Activated CD8-positive, alpha-beta memory T cell treated with anti-CD3 and anti-CD28 coated beads, Interleukin-2, amount 50 U/mL, for 1 hour (primary cell): ENCODE measurements around the gene CDK19.

Source experiments
- DNase-seq: peaks from one replicate; pipeline ENCODE4 v3.0.0-alpha.2; 2020; ENCODE audit errors: extremely low read depth

Gene CDK19

GRCh38 chr6:110703010-110703905 lies 112.0 kb downstream of the CDK19 start:
- DNase-seq = no peak

- DNase-seq = no peak
Observed at GRCh38 chr6:110699780-110700179, 115.5 kb downstream of the CDK19 start.

- DNase-seq = no peak
Observed at GRCh38 chr6:110693994-110694393, 121.3 kb downstream of the CDK19 start.

- DNase-seq = no peak
Observed at GRCh38 chr6:110693296-110693695, 122.0 kb downstream of the CDK19 start.

GRCh38 chr6:110690916-110691315 lies 124.4 kb downstream of the CDK19 start:
- DNase-seq = no peak

GRCh38 chr6:110690106-110690654 lies 125.1 kb downstream of the CDK19 start:
- DNase-seq = no peak

- no peak for DNase-seq
Observed at GRCh38 chr6:110689275-110689935, 125.9 kb downstream of the CDK19 start.

GRCh38 chr6:110688661-110689268 lies 126.5 kb downstream of the CDK19 start:
- DNase-seq = no peak

GRCh38 chr6:110687326-110687725 lies 127.9 kb downstream of the CDK19 start:
- DNase-seq = no peak

GRCh38 chr6:110683241-110683640 lies 132.0 kb downstream of the CDK19 start:
- DNase-seq = no peak

- DNase-seq = peak; percentile 55
Observed at GRCh38 chr6:110682460-110682853, 132.8 kb downstream of the CDK19 start.

GRCh38 chr6:110681543-110682459 lies 133.5 kb downstream of the CDK19 start:
- no peak for DNase-seq

- DNase-seq = no peak
Observed at GRCh38 chr6:110676396-110676795, 138.9 kb downstream of the CDK19 start.

GRCh38 chr6:110674096-110674495 lies 141.2 kb downstream of the CDK19 start:
- DNase-seq = no peak

GRCh38 chr6:110672122-110672521 lies 143.1 kb downstream of the CDK19 start:
- no peak for DNase-seq

GRCh38 chr6:110671447-110671846 lies 143.8 kb downstream of the CDK19 start:
- no peak for DNase-seq

GRCh38 chr6:110665600-110665999 lies 149.7 kb downstream of the CDK19 start:
- no peak for DNase-seq

- DNase-seq = no peak
Observed at GRCh38 chr6:110664933-110665332, 150.3 kb downstream of the CDK19 start.

- no peak for DNase-seq
Observed at GRCh38 chr6:110662490-110663211, 152.6 kb downstream of the CDK19 start.

- no peak for DNase-seq
Observed at GRCh38 chr6:110661414-110661813, 153.9 kb downstream of the CDK19 start.
